HG03135 (cell line): ENCODE data around the gene XRN1.

ENCODE experiments used
- ATAC-seq: cut with Tn5 transposase; IDR thresholded peaks from one replicate; pipeline ENCODE4 v1.9.1; 2021; ENCODE audit warnings: mild to moderate bottlenecking, moderate library complexity; ENCODE audit not compliant: unreplicated experiment

XRN1 gene

GRCh38 chr3:142275856-142276255 is 172.0 kb downstream of the XRN1 start:
- no peak for ATAC-seq

GRCh38 chr3:142274908-142275307 is 172.9 kb downstream of the XRN1 start:
- no peak for ATAC-seq

GRCh38 chr3:142273501-142273900 is 174.3 kb downstream of the XRN1 start:
- ATAC-seq: no peak

- ATAC-seq: no peak
Observed at GRCh38 chr3:142272200-142272891, 175.5 kb downstream of the XRN1 start.

- no peak for ATAC-seq
Observed at GRCh38 chr3:142270407-142270806, 177.4 kb downstream of the XRN1 start.

GRCh38 chr3:142269767-142270166 is 178.1 kb downstream of the XRN1 start:
- no peak for ATAC-seq

- no peak for ATAC-seq
Observed at GRCh38 chr3:142268426-142268825, 179.4 kb downstream of the XRN1 start.

- no peak for ATAC-seq
Observed at GRCh38 chr3:142267269-142267668, 180.6 kb downstream of the XRN1 start.

- no peak for ATAC-seq
Observed at GRCh38 chr3:142263112-142263511, 184.7 kb downstream of the XRN1 start.

- ATAC-seq: no peak
Observed at GRCh38 chr3:142259359-142259758, 188.5 kb downstream of the XRN1 start.

GRCh38 chr3:142256712-142257333 is 191.0 kb downstream of the XRN1 start:
- no peak for ATAC-seq
